DND-41 (cell line): Measurements from ENCODE around the gene PROM2.

Source experiments
- ATAC-seq: fragments of 200-7000 bp; cut with Tn5 transposase; 3 replicates; pipeline ENCODE4 v1.9.1; 2021; ENCODE audit warnings: low read depth; ENCODE audit not compliant: insufficient read depth
- DNase-seq: peaks from one replicate; pipeline ENCODE4 v3.0.0-alpha.2; 2020
- H2AFZ ChIP-seq: 2 replicates; pipeline ENCODE4 v1.6.0; 2012; ENCODE audit warnings: low read depth, low read length
- H3K27ac ChIP-seq: 2 replicates; pipeline ENCODE4 v1.5.1; 2012; ENCODE audit warnings: low read length, inconsistent platforms
- H3K27me3 ChIP-seq: fragments of 200-600 bp; sonication (generic); 2 replicates; pipeline ENCODE4 v1.6.0; 2012; ENCODE audit warnings: low read length, mild to moderate bottlenecking, inconsistent platforms; ENCODE audit not compliant: insufficient read depth, poor library complexity
- H3K36me3 ChIP-seq: 2 replicates; pipeline ENCODE4 v1.5.1; 2012; ENCODE audit warnings: low read length, inconsistent platforms; ENCODE audit not compliant: insufficient read depth
- H3K4me1 ChIP-seq: 2 replicates; pipeline ENCODE4 v1.5.1; 2012; ENCODE audit warnings: mild to moderate bottlenecking, low read length; ENCODE audit not compliant: insufficient read depth
- H3K4me2 ChIP-seq: 2 replicates; pipeline ENCODE4 v1.6.0; 2012; ENCODE audit warnings: mild to moderate bottlenecking, moderate library complexity, low read length, inconsistent platforms; ENCODE audit not compliant: insufficient read depth
- H3K4me3 ChIP-seq, 2 experiments: fragments of 200-600 bp in 1 of 2; shearing (Covaris generic) in 1 of 2; 2 replicates each; pipeline ENCODE4 v1.5.1; 2012 to 2016; ENCODE audit warnings: inconsistent platforms in 2 of 2, low read length in 2 of 2, mild to moderate bottlenecking in 2 of 2, low read depth in 1 of 2, moderate library complexity in 1 of 2
- H3K79me2 ChIP-seq: 2 replicates; pipeline ENCODE4 v1.6.0; 2012; ENCODE audit warnings: low read length, inconsistent platforms; ENCODE audit not compliant: insufficient read depth
- H3K9ac ChIP-seq: 2 replicates; pipeline ENCODE4 v1.6.0; 2012; ENCODE audit warnings: low read depth, mild to moderate bottlenecking, inconsistent platforms, low read length, moderate library complexity
- H3K9me3 ChIP-seq: 2 replicates; pipeline ENCODE4 v1.5.1; 2012; ENCODE audit warnings: low read length, moderate library complexity, mild to moderate bottlenecking, inconsistent platforms; ENCODE audit not compliant: insufficient read depth, severe bottlenecking
- H4K20me1 ChIP-seq: 2 replicates; pipeline ENCODE4 v1.6.0; 2012; ENCODE audit warnings: low read length; ENCODE audit not compliant: insufficient read depth
- CTCF ChIP-seq: IDR thresholded peaks from 2 replicates; pipeline ENCODE4 v1.5.1; 2012; ENCODE audit warnings: borderline replicate concordance, low read length, moderate library complexity, mild to moderate bottlenecking; ENCODE audit not compliant: poor library complexity, severe bottlenecking; ENCODE audit errors: extremely low read depth
- EZH2 ChIP-seq: IDR thresholded peaks from 3 replicates; pipeline ENCODE4 v1.6.1; 2012; ENCODE audit warnings: borderline replicate concordance, low read depth, mild to moderate bottlenecking, moderate library complexity, low read length, inconsistent platforms; ENCODE audit not compliant: severe bottlenecking

PROM2 gene

GRCh38 chr2:95316466-95317122 lies 42.3 kb downstream of the PROM2 start:
- no peaks in the 10 kb centered on the region for H3K36me3 ChIP-seq
- H2AFZ ChIP-seq: no peak overlapping the region
- no peak overlapping the region for H3K4me2 ChIP-seq
- H3K27me3 ChIP-seq: no peaks in the 10 kb centered on the region
- no peak for DNase-seq
- H3K4me3 ChIP-seq: no peak overlapping the region
- ATAC-seq: peak; percentile 37; the same call in 1 of the 3 replicates
- peaks cover 34% of the 10 kb centered on the region for H3K4me1 ChIP-seq
- H3K79me2 ChIP-seq: no peaks in the 10 kb centered on the region
- TF ChIP-seq CTCF: no peak
- no peaks in the 10 kb centered on the region for H3K9me3 ChIP-seq
- peak overlapping the region; percentile 44; the same call in 1 of the 2 replicates for H3K9ac ChIP-seq
- H3K27ac ChIP-seq: peak overlapping the region; percentile 71
- H4K20me1 ChIP-seq: no peaks in the 10 kb centered on the region

- H3K27ac ChIP-seq: peak overlapping the region; percentile 71
- TF ChIP-seq CTCF: no peak
- no peak for TF ChIP-seq EZH2
- no peaks in the 10 kb centered on the region for H4K20me1 ChIP-seq
- no peak overlapping the region for H2AFZ ChIP-seq
- ATAC-seq: no peak
- H3K9me3 ChIP-seq: no peaks in the 10 kb centered on the region
- peaks cover 34% of the 10 kb centered on the region for H3K4me1 ChIP-seq
- 0 out of 2 replicates have a peak overlapping the region, but pooled peaks have one; percentile 8 for H3K4me2 ChIP-seq
- no peak overlapping the region for H3K4me3 ChIP-seq
- no peaks in the 10 kb centered on the region for H3K27me3 ChIP-seq
- no peak for DNase-seq
- H3K36me3 ChIP-seq: no peaks in the 10 kb centered on the region
- H3K79me2 ChIP-seq: no peaks in the 10 kb centered on the region
- peak overlapping the region; percentile 44; the same call in 1 of the 2 replicates for H3K9ac ChIP-seq
Observed at GRCh38 chr2:95317123-95317500, 42.9 kb downstream of the PROM2 start.

DNA sequence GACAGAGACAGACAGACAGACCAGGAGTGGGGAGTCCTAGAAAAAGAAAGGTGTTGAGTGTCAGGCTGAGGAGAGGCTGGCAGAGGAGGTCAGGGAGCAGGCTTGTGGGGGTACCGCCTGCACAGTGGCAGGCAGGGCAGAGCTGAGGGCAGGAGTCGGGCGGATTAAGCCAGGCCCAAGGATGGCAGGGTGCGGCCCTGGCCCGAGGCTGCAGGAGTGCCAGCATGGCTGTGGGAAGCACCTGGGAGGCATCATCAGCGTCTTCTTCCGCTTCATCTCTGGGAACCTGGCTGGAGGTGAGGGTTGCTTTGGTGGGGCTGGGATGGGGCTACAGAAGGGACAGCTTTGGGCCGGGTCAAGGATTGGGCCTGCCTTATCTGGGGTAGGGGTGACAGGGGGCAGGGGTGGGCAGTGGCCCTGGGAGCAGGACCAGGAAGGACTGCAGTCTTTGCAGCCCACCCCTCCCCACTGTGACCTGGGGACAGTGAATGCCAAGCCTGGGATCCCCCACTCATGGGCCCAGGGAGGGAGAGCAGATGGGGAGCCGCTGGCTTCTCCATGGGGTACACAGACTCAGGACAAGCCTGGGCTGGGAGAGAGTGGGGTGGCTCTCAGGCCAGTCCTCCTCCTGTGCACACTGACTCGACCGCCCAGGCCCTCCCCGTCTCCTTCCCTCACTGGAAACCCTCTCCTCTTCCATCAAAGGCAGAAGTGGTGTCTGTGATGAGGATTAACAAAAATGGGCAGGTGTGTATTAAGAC lies 43.6 kb downstream of the PROM2 start:
- no peaks in the 10 kb centered on the region for H3K36me3 ChIP-seq
- H3K4me2 ChIP-seq: 0 out of 2 replicates have a peak overlapping the region, but pooled peaks have one; percentile 8
- H4K20me1 ChIP-seq: no peaks in the 10 kb centered on the region
- TF ChIP-seq CTCF (no peak), EZH2 (no peak)
- no peak for ATAC-seq
- H3K4me3 ChIP-seq: no peak overlapping the region
- peaks cover 34% of the 10 kb centered on the region for H3K4me1 ChIP-seq
- 0 out of 2 replicates have a peak overlapping the region, but pooled peaks have one; percentile 44 for H3K9ac ChIP-seq
- peak overlapping the region; percentile 56; the same call in 1 of the 2 replicates for H3K27ac ChIP-seq
- no peaks in the 10 kb centered on the region for H3K27me3 ChIP-seq
- no peaks in the 10 kb centered on the region for H3K9me3 ChIP-seq
- no peaks in the 10 kb centered on the region for H3K79me2 ChIP-seq
- DNase-seq: no peak
- no peak overlapping the region for H2AFZ ChIP-seq
